ENCODE measurements around the gene NEAT1. TPM values are rescaled to one million over a fixed set of nuclear protein-coding genes. Genes with fewer than 3 reads are reported as not detected.

NEAT1 gene
- total and polyA plus RNA-seq, 2 experiments from 2014 or later: 5.3 to 7.2 TPM

- TF ChIP-seq ZNF462 (CRISPR knock-in tag; IDR thresholded peaks at IDR 0.05) (no peak), REST (IDR thresholded peaks at IDR 0.05; ENCODE audit: unreplicated experiment) (no peak), EZH2phosphoT487 (IDR thresholded peaks at IDR 0.05; ENCODE audit: unreplicated experiment) (no peak)
Observed at GRCh38 chr11:65454696-65455456, 32.3 kb downstream of the NEAT1 start (continued).

GRCh38 chr11:65456418-65456817 lies 33.8 kb downstream of the NEAT1 start:
- H4K20me1 ChIP-seq (replicated peaks; ENCODE audit: insufficient read depth): no peaks in the 10 kb centered on the region; the same call in 1 of the 2 replicates
- H3K27ac ChIP-seq (ENCODE audit: low read depth): no peak overlapping the region
- Mint-ChIP-seq H3K4me3 (no peak overlapping the region; the same call in 2 of the 3 replicates), H3K36me3 (ENCODE audit: low read depth) (no peaks in the 10 kb centered on the region), H3K9me3 (peaks cover 12% of the 10 kb centered on the region), H3K27ac (no peak overlapping the region), H3K27me3 (ENCODE audit: insufficient read depth, low read depth, poor library complexity) (peaks cover 88% of the 10 kb centered on the region), H3K4me1 (peaks cover 18% of the 10 kb centered on the region)
- no peaks in the 10 kb centered on the region for H3K9me2 ChIP-seq (ENCODE audit: insufficient read depth)
- H3K4me1 ChIP-seq (ENCODE audit: insufficient read depth): peaks cover 11% of the 10 kb centered on the region
- no peak overlapping the region for H3K4me2 ChIP-seq
- TF ChIP-seq ZNF331 (CRISPR knock-in tag; IDR thresholded peaks at IDR 0.05; ENCODE audit: low read depth) (no peak), EZH2 (IDR thresholded peaks at IDR 0.05; ENCODE audit: low read depth, unreplicated experiment) (no peak), EZH2phosphoT487 (IDR thresholded peaks at IDR 0.05; ENCODE audit: unreplicated experiment) (no peak), CREB1 (CRISPR knock-in tag; IDR thresholded peaks at IDR 0.05; ENCODE audit: low read depth) (no peak), CTCF (conservative IDR thresholded peaks at IDR 0.05; ENCODE audit: low read depth in 2 of 2) (no peak)
- no peaks in the 10 kb centered on the region for H3K79me2 ChIP-seq (replicated peaks; ENCODE audit: insufficient read depth)
- ATAC-seq (no peak), DNase-seq (ENCODE audit: low spot score) (no peak)
- H3F3A ChIP-seq (replicated peaks; ENCODE audit: low read depth): peaks cover 10% of the 10 kb centered on the region; the same call in 1 of the 2 replicates
- H2AFZ ChIP-seq: no peak overlapping the region
- peaks cover 79% of the 10 kb centered on the region for H3K27me3 ChIP-seq (ENCODE audit: insufficient read depth)
- no peak overlapping the region for H3K4me3 ChIP-seq
- no peaks in the 10 kb centered on the region for H3K36me3 ChIP-seq (ENCODE audit: insufficient read depth)

Measured in GM23338 (cell line).